HEK293T (cell line): ENCODE measurements around the gene DCLRE1B.
A peak's percentile ranks its signal among the peaks of the same experiment; 100 is the strongest.

Source experiments
- CTCF ChIA-PET: fragments of 350-600 bp; formaldehyde crosslinking; extraction: SDS; loops from one replicate; lab custom pipeline; 2021; ENCODE audit warnings: antibody characterized with exemption, inconsistent platforms; lab: Yijun Ruan, JAX
- POLR2A ChIA-PET: fragments of 350-600 bp; formaldehyde crosslinking; extraction: SDS; loops from one replicate; lab custom pipeline; 2020; ENCODE audit warnings: antibody characterized with exemption, inconsistent platforms; lab: Yijun Ruan, JAX
- DNase-seq: peaks from one replicate; pipeline ENCODE4 v3.0.0; 2012; ENCODE audit warnings: mixed read lengths; ENCODE audit errors: extremely low spot score
- ARNT ChIP-seq: fragments of 450-650 bp; IDR thresholded peaks from 2 replicates; pipeline ENCODE4 v1.6.1; 2017; ENCODE audit warnings: mild to moderate bottlenecking
- BHLHE40 ChIP-seq: fragments of 450-650 bp; IDR thresholded peaks from 2 replicates; pipeline ENCODE4 v1.6.1; 2016; ENCODE audit warnings: mild to moderate bottlenecking, moderate library complexity, borderline replicate concordance
- CTBP1 ChIP-seq: fragments of 450-650 bp; IDR thresholded peaks from 2 replicates; pipeline ENCODE4 v1.6.1; 2016; ENCODE audit warnings: borderline replicate concordance
- ELF4 ChIP-seq: fragments of 450-650 bp; IDR thresholded peaks from 2 replicates; pipeline ENCODE4 v1.6.1; 2017; ENCODE audit warnings: antibody characterized with exemption
- FOXA1 ChIP-seq: fragments of 450-650 bp; IDR thresholded peaks from 2 replicates; pipeline ENCODE4 v1.6.1; 2016; ENCODE audit warnings: mild to moderate bottlenecking
- FOXK2 ChIP-seq: fragments of 450-650 bp; IDR thresholded peaks from 2 replicates; pipeline ENCODE4 v1.6.1; 2016; ENCODE audit warnings: mild to moderate bottlenecking
- FOXM1 ChIP-seq: fragments of 450-650 bp; IDR thresholded peaks from 2 replicates; pipeline ENCODE4 v1.6.1; 2017; ENCODE audit warnings: mild to moderate bottlenecking, borderline replicate concordance
- HDGF ChIP-seq: fragments of 450-650 bp; IDR thresholded peaks from 2 replicates; pipeline ENCODE4 v1.6.1; 2017; ENCODE audit warnings: antibody characterized with exemption, borderline replicate concordance
- L3MBTL2 ChIP-seq: fragments of 450-650 bp; conservative IDR thresholded peaks from 2 replicates; pipeline ENCODE4 v1.6.1; 2016; ENCODE audit warnings: mild to moderate bottlenecking
- LEF1 ChIP-seq: fragments of 450-650 bp; IDR thresholded peaks from 2 replicates; pipeline ENCODE4 v1.6.1; 2017; ENCODE audit warnings: mild to moderate bottlenecking, borderline replicate concordance
- NFRKB ChIP-seq: fragments of 450-650 bp; IDR thresholded peaks from 2 replicates; pipeline ENCODE4 v1.6.1; 2016; ENCODE audit warnings: mild to moderate bottlenecking, moderate library complexity
- PKNOX1 ChIP-seq: fragments of 450-650 bp; IDR thresholded peaks from 2 replicates; pipeline ENCODE4 v1.6.1; 2016
- SP1 ChIP-seq: fragments of 450-650 bp; IDR thresholded peaks from 2 replicates; pipeline ENCODE4 v1.6.1; 2017
- SUZ12 ChIP-seq: fragments of 450-650 bp; IDR thresholded peaks from 2 replicates; pipeline ENCODE4 v1.6.1; 2016; ENCODE audit warnings: mild to moderate bottlenecking
- TARDBP ChIP-seq: fragments of 450-650 bp; IDR thresholded peaks from 2 replicates; pipeline ENCODE4 v1.6.1; 2016
- ZNF384 ChIP-seq: fragments of 450-650 bp; IDR thresholded peaks from 2 replicates; pipeline ENCODE4 v1.6.1; 2016

DCLRE1B gene

GRCh38 chr1:113930499-113931161 is 25.5 kb downstream of the DCLRE1B start:
- ChIA-PET CTCF (interaction anchor here (0.6 to 2.3 kb wide), 5 partner anchors 8 to 864 kb away, joined by 3 to 7 read pairs (median 4); partner anchors contain the start of gene OLFML3), POLR2A (interaction anchor here (0.6 to 5.1 kb wide), 12 partner anchors 10 to 358 kb away, joined by 3 to 116 read pairs (median 6); partner anchors contain the start of genes AP4B1, DCLRE1B, PHTF1 and RSBN1)
- DNase-seq: peak; percentile 42
- TF ChIP-seq BHLHE40 (no peak), TARDBP (no peak), CTBP1 (no peak), FOXA1 (no peak), FOXM1 (no peak), ZNF384 (no peak), ARNT (no peak), PKNOX1 (no peak), L3MBTL2 (no peak), SP1 (no peak), NFRKB (no peak), FOXK2 (no peak), SUZ12 (no peak), ELF4 (no peak), HDGF (no peak)

- DNase-seq: no peak
These were observed 26.3 kb downstream of the DCLRE1B start for GRCh38 chr1:113931451-113931851.

GRCh38 chr1:113934006-113934405 is 28.9 kb downstream of the DCLRE1B start:
- DNase-seq: no peak
- ChIA-PET CTCF (interaction anchor here (0.6 kb wide), 1 partner anchor 15 kb away, joined by 3 read pairs; no protein-coding TSS in a partner anchor), POLR2A (interaction anchor here (1.3 kb wide), 1 partner anchor 18 kb away, joined by 4 read pairs; no protein-coding TSS in a partner anchor)
- TF ChIP-seq FOXM1 (no peak), PKNOX1 (no peak), L3MBTL2 (no peak), FOXA1 (no peak), BHLHE40 (no peak), SUZ12 (no peak), FOXK2 (no peak), LEF1 (no peak), TARDBP (no peak), ARNT (no peak), ELF4 (no peak), CTBP1 (no peak)

More at GRCh38 chr1:113931451-113931851, 26.3 kb downstream of the DCLRE1B start:
- no peak for TF ChIP-seq FOXK2
- TF ChIP-seq CTBP1: no peak
- no peak for TF ChIP-seq L3MBTL2
- TF ChIP-seq NFRKB: no peak
- no peak for TF ChIP-seq FOXA1
- TF ChIP-seq SUZ12: no peak
- no peak for TF ChIP-seq ZNF384
- no peak for TF ChIP-seq LEF1
- no peak for TF ChIP-seq BHLHE40
- TF ChIP-seq ARNT: no peak
- TF ChIP-seq PKNOX1: no peak
- no peak for TF ChIP-seq TARDBP
- no peak for TF ChIP-seq ELF4
- TF ChIP-seq SP1: no peak
- no peak for TF ChIP-seq FOXM1
- CTCF ChIA-PET: interaction anchor here (0.7 to 2.3 kb wide), 4 partner anchors 15 to 865 kb away, joined by 3 to 7 read pairs (median 4); partner anchors contain the start of gene OLFML3
- POLR2A ChIA-PET: interaction anchor here (0.6 to 5.1 kb wide), 3 partner anchors 16 to 357 kb away, joined by 3 to 116 read pairs (median 3); partner anchors contain the start of genes AP4B1 and DCLRE1B

- POLR2A ChIA-PET: no interaction called here
- CTCF ChIA-PET: no interaction called here
These were observed 29.5 kb downstream of the DCLRE1B start for GRCh38 chr1:113934511-113935055.

GRCh38 chr1:113935176-113935575 is 30.1 kb downstream of the DCLRE1B start:
- ChIA-PET POLR2A (no interaction called here), CTCF (no interaction called here)
- no peak for DNase-seq
- TF ChIP-seq PKNOX1 (no peak), CTBP1 (no peak), ARNT (no peak), ELF4 (no peak), BHLHE40 (no peak), TARDBP (no peak), NFRKB (no peak), SUZ12 (no peak), FOXA1 (no peak), FOXK2 (no peak), LEF1 (no peak), FOXM1 (no peak), L3MBTL2 (no peak), SP1 (no peak), ZNF384 (no peak)

More at GRCh38 chr1:113934511-113935055, 29.5 kb downstream of the DCLRE1B start:
- TF ChIP-seq FOXK2 (no peak), ZNF384 (0 out of 2 replicates have a peak, but pooled peaks have one; percentile 36), FOXA1 (no peak), SUZ12 (no peak)
- no peak for DNase-seq
